Gastroesophageal sphincter (tissue), 4 donors: ENCODE results near the gene SLC9A7. TPM values are rescaled to one million over a fixed set of nuclear protein-coding genes. Genes with fewer than 3 reads are reported as not detected.

ENCODE experiments used
- ATAC-seq: fragments of 150-250 bp; one replicate; pipeline ENCODE4 v1.9.1; 2016; ENCODE audit warnings: mild to moderate bottlenecking, moderate library complexity
- H3K27ac ChIP-seq, 4 donors: fragments of 200-600 bp; sonication (generic) in 3 of 4; 1 replicate in 3 of 4; 2 replicates in 1 of 4; pipeline ENCODE4 v1.5.1; 2016 to 2019
- H3K27me3 ChIP-seq: fragments of 200-600 bp; sonication (generic); one replicate; pipeline ENCODE4 v1.5.1; 2019
- H3K36me3 ChIP-seq, 2 donors: fragments of 200-600 bp; sonication (generic); one replicate each; pipeline ENCODE4 v1.5.1; 2019; ENCODE audit warnings: control low read depth in 1 of 2
- H3K4me1 ChIP-seq, 3 donors: fragments of 200-600 bp; sonication (generic); 1 replicate in 2 of 3; 2 replicates in 1 of 3; pipeline ENCODE4 v1.5.1; 2016 to 2019; ENCODE audit warnings: control low read depth in 2 of 3
- H3K4me3 ChIP-seq, 2 donors: fragments of 200-600 bp; sonication (generic); one replicate each; pipeline ENCODE4 v1.5.1; 2019; ENCODE audit warnings: mild to moderate bottlenecking in 1 of 2, moderate library complexity in 1 of 2
- H3K9me3 ChIP-seq, 3 donors: fragments of 200-600 bp; sonication (generic); one replicate each; pipeline ENCODE4 v1.5.1; 2017 to 2019; ENCODE audit warnings: control low read depth in 2 of 3
- CTCF ChIP-seq, 4 experiments: fragments of 200-600 bp in 2 of 4; fragments of 450-650 bp in 2 of 4; sonication (generic) in 1 of 4; IDR thresholded peaks; one replicate each; pipeline ENCODE4 v1.5.1; 2017 to 2019; ENCODE audit warnings: antibody characterized with exemption in 4 of 4, mild to moderate bottlenecking in 2 of 4, moderate library complexity in 2 of 4
- EP300 ChIP-seq: sonication (generic); formaldehyde crosslinking; IDR thresholded peaks from one replicate; pipeline ENCODE4 v1.6.1; 2017; ENCODE audit warnings: antibody characterized with exemption, mild to moderate bottlenecking
- POLR2A ChIP-seq, 2 donors: fragments of 450-650 bp; IDR thresholded peaks; one replicate each; pipeline ENCODE4 v1.6.1; 2017; ENCODE audit warnings: antibody characterized with exemption in 2 of 2, mild to moderate bottlenecking in 2 of 2, moderate library complexity in 1 of 2
- POLR2AphosphoS5 ChIP-seq: sonication (generic); formaldehyde crosslinking; IDR thresholded peaks from one replicate; pipeline ENCODE4 v1.6.1; 2017; ENCODE audit warnings: antibody characterized with exemption
- WGBS, 2 donors: methylation state at CpG; one replicate each; pipeline ENCODE4 v1.1.5; 2018; ENCODE audit warnings: low coverage in 1 of 2; 5-methylcytosine and 5-hydroxymethylcytosine counted together
- total RNA-seq, 4 donors: library from RNA; depleted of rRNA; stranded (reverse); fragments of >200 nt; gene quantifications; one replicate each; pipeline ENCODE4 v1.1.0, GENCODE V29; 2016

The SLC9A7 gene
- total RNA-seq, 4 donors from 2014 or later = 3.5 to 6.1 (median 4.2) TPM

- WGBS, 2 donors = 40 to 71% methylated on average over 1 of the region's 1 CpG
- TF ChIP-seq CTCF (IDR thresholded peaks at IDR 0.05) (no peak), POLR2AphosphoS5 (no peak), EP300 (no peak), POLR2A (IDR thresholded peaks at IDR 0.05) (no peak)
Measured at GRCh38 chrX:46743046-46743445, 15.9 kb downstream of the SLC9A7 start.

DNA sequence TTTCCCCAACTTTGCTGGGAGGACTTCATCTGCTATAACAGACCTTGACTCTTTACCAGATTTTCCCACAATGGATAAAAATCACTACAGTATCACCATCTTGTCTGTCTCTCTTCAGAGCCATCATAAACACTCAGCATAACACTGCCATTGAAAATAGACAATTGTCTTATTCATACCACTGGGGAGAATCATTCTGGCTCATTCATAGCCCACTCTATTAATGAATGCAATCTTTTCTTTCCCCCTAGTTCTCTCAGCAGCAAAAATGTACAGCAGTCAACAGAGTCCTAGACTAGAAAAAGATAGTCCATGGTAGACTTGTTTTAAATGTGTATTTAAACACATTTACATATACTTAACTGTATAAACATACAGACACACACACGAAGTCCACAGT lies 19.2 kb downstream of the SLC9A7 start:
- Histone ChIP-seq H3K4me3 (no peak overlapping the region), H3K27me3 (no peaks in the 10 kb centered on the region), H3K36me3 (no peaks in the 10 kb centered on the region), H3K9me3 (peaks cover 0 to 13% (median 0%) of the 10 kb centered on the region in 3 donors), H3K27ac (no peak overlapping the region), H3K4me1 (no peaks in the 10 kb centered on the region)
- TF ChIP-seq EP300 (no peak), CTCF (IDR thresholded peaks at IDR 0.05) (no peak), POLR2A (IDR thresholded peaks at IDR 0.05) (no peak), POLR2AphosphoS5 (no peak)
- ATAC-seq = no peak
- WGBS, 2 donors = 0 to 13% methylated on average over 1 of the region's 1 CpG

More at GRCh38 chrX:46743046-46743445, 15.9 kb downstream of the SLC9A7 start:
- no peak overlapping the region for H3K4me3 ChIP-seq
- no peaks in the 10 kb centered on the region for H3K4me1 ChIP-seq
- H3K27ac ChIP-seq = no peak overlapping the region
- no peaks in the 10 kb centered on the region for H3K27me3 ChIP-seq
- ATAC-seq = no peak
- no peaks in the 10 kb centered on the region for H3K36me3 ChIP-seq
- no peaks in the 10 kb centered on the region for H3K9me3 ChIP-seq

DNA sequence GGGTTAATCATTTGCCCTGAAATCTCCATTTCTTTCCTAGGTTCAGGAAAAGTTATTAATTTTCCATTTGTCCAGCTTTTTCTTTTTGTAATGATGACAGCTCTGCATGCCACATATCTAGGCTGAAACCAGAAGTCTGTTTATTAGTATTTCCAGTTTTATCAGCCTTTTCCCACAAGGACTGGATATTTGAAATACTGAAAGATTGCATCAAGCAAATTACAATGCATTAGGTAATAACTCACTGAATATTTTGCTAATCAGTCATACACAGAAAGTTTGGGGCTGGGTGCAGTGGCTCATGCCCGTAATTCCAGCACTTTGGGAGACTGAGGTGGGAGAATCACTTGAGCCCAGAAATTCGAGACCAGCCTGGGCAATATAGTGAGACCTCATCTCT lies 21.5 kb downstream of the SLC9A7 start:
- Histone ChIP-seq H3K4me3 (no peak overlapping the region), H3K9me3 (peaks cover 0 to 13% (median 0%) of the 10 kb centered on the region in 3 donors), H3K36me3 (no peaks in the 10 kb centered on the region), H3K27ac (no peak overlapping the region), H3K4me1 (no peaks in the 10 kb centered on the region), H3K27me3 (no peaks in the 10 kb centered on the region)
- no peak for ATAC-seq
- TF ChIP-seq CTCF (IDR thresholded peaks at IDR 0.05) = no peak
- no peak for TF ChIP-seq POLR2A (IDR thresholded peaks at IDR 0.05)
- no peak for TF ChIP-seq POLR2AphosphoS5
- no peak for TF ChIP-seq EP300
- WGBS, 2 donors = 42% methylated on average over 2 of the region's 2 CpGs; no CpG with 5 or more reads in 1 of the 2 donors

DNA sequence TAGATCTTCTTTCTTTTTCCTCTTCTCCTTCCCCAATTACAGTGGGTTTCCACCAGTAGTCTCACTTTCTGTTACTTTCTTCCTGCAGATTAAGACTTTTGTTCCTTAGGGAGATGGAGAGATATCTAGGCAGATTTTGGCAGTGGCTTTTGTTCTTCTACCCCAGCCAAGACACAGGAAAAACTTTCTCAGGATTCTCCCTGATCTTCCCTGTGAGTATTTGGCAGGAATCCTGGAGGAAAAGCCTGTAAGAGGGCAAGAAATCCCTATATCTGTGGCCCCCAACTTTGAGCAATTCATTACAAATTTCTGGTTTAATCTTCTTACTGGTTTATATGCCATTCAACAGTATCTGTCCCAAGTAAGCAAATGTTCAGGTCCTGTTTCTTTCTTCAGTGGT lies 21.9 kb downstream of the SLC9A7 start:
- no peak for TF ChIP-seq CTCF (IDR thresholded peaks at IDR 0.05)
- no peak for TF ChIP-seq POLR2AphosphoS5
- no peak for TF ChIP-seq EP300
- TF ChIP-seq POLR2A (IDR thresholded peaks at IDR 0.05) = no peak
- H3K36me3 ChIP-seq = no peaks in the 10 kb centered on the region
- H3K9me3 ChIP-seq = peaks cover 0 to 13% (median 0%) of the 10 kb centered on the region in 3 donors
- H3K4me1 ChIP-seq = no peaks in the 10 kb centered on the region
- H3K4me3 ChIP-seq = no peak overlapping the region
- H3K27ac ChIP-seq = no peak overlapping the region
- ATAC-seq = no peak
- no peaks in the 10 kb centered on the region for H3K27me3 ChIP-seq

DNA sequence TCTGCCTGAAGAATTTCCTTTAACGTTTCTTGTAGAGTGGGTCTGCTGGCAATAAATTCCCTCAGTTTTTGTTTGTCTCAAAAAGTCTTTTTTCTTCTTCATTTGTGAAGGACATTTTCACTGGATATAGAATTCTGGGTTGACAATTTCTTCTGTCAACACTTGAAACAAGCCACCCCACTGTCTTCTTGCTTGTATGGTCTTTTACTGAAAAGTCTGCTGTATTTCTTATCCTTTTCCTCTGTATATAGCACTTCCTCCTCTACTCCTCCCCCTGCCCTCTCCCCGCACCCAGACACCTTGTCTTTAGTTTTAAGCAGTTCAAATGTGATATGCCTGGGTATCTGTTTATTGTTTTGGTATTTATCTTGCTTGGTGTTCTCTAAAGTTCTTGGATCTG lies 23.3 kb downstream of the SLC9A7 start:
- TF ChIP-seq EP300 = no peak
- no peak for TF ChIP-seq POLR2AphosphoS5
- TF ChIP-seq CTCF (IDR thresholded peaks at IDR 0.05) = no peak
- no peak for TF ChIP-seq POLR2A (IDR thresholded peaks at IDR 0.05)
- H3K36me3 ChIP-seq = no peaks in the 10 kb centered on the region
- peaks cover 0 to 13% (median 0%) of the 10 kb centered on the region in 3 donors for H3K9me3 ChIP-seq
- no peak overlapping the region for H3K4me3 ChIP-seq
- no peak for ATAC-seq
- WGBS, 2 donors = 57 to 96% methylated on average over 2 of the region's 2 CpGs
- no peaks in the 10 kb centered on the region for H3K4me1 ChIP-seq
- no peak overlapping the region for H3K27ac ChIP-seq
- H3K27me3 ChIP-seq = no peaks in the 10 kb centered on the region
